Large intestine (tissue), 3 donors: ENCODE measurements around the gene FPR2. TPM values are rescaled to one million over a fixed set of nuclear protein-coding genes. Genes with fewer than 3 reads are reported as not detected.
"Not testable (repeated sequence)": the region's sequence is repeated elsewhere in the genome, so short reads cannot be mapped to it uniquely, and the experiment has no call there.

ENCODE experiments used
- DNase-seq, 2 donors: peaks; one replicate each; pipeline versions ENCODE4 v3.0.0 to v3.0.0-alpha.2; 2013
- H3K27ac ChIP-seq: one replicate; pipeline ENCODE4 v1.5.1; 2013; ENCODE audit warnings: low read length
- H3K27me3 ChIP-seq: 2 replicates; pipeline ENCODE4 v1.6.1; 2013; ENCODE audit warnings: low read length; ENCODE audit not compliant: control insufficient read depth, insufficient read depth
- H3K36me3 ChIP-seq: 2 replicates; pipeline ENCODE4 v1.6.1; 2013; ENCODE audit warnings: low read length; ENCODE audit not compliant: control insufficient read depth, insufficient read depth
- H3K4me1 ChIP-seq: one replicate; pipeline ENCODE4 v1.6.1; 2013; ENCODE audit warnings: low read length; ENCODE audit not compliant: control insufficient read depth, insufficient read depth
- H3K4me3 ChIP-seq: one replicate; pipeline ENCODE4 v1.5.1; 2013; ENCODE audit warnings: low read length
- H3K9me3 ChIP-seq: one replicate; pipeline ENCODE4 v1.6.1; 2013; ENCODE audit warnings: mild to moderate bottlenecking, low read depth, low read length, moderate library complexity; ENCODE audit not compliant: control insufficient read depth
- WGBS: methylation state at CpG from one replicate; pipeline ENCODE4 v1.1.5; 2013; ENCODE audit warnings: low lambda C conversion rate; ENCODE audit not compliant: insufficient coverage; 5-methylcytosine and 5-hydroxymethylcytosine counted together
- polyA plus RNA-seq: library from polyadenylated mRNA; unstranded; fragments of 120-200 nt; gene quantifications from one replicate; pipeline ENCODE4 v1.2.1, GENCODE V29; 2013

FPR2 gene
- polyA plus RNA-seq, 1 donor = 0.16 TPM

- H3K4me3 ChIP-seq = no peak overlapping the region
- no peaks in the 10 kb centered on the region for H3K27me3 ChIP-seq
- no CpG with 5 or more reads among the region's 7 CpGs for WGBS
- no peaks in the 10 kb centered on the region for H3K9me3 ChIP-seq
- no peak overlapping the region for H3K27ac ChIP-seq
- DNase-seq = no peak
- H3K36me3 ChIP-seq = no peaks in the 10 kb centered on the region
- H3K4me1 ChIP-seq = no peaks in the 10 kb centered on the region
These were observed 5.4 kb upstream of the FPR2 start for GRCh38 chr19:51755571-51755970.

- Histone ChIP-seq H3K27me3 (no peaks in the 10 kb centered on the region), H3K9me3 (no peaks in the 10 kb centered on the region), H3K4me1 (no peaks in the 10 kb centered on the region), H3K36me3 (no peaks in the 10 kb centered on the region), H3K4me3 (no peak overlapping the region), H3K27ac (no peak overlapping the region)
- WGBS = 80% methylated on average over 2 of the region's 7 CpGs
- DNase-seq = no peak
These were observed 716 bp downstream of the FPR2 start for GRCh38 chr19:51761696-51762095.

- H3K27me3 ChIP-seq = no peaks in the 10 kb centered on the region
- DNase-seq = no peak
- H3K27ac ChIP-seq = no peak overlapping the region
- WGBS = 90% methylated on average over 2 of the region's 5 CpGs
- no peaks in the 10 kb centered on the region for H3K36me3 ChIP-seq
- H3K4me1 ChIP-seq = no peaks in the 10 kb centered on the region
- no peak overlapping the region for H3K4me3 ChIP-seq
- no peaks in the 10 kb centered on the region for H3K9me3 ChIP-seq
These were observed 4.1 kb downstream of the FPR2 start for GRCh38 chr19:51765086-51765485.

DNA sequence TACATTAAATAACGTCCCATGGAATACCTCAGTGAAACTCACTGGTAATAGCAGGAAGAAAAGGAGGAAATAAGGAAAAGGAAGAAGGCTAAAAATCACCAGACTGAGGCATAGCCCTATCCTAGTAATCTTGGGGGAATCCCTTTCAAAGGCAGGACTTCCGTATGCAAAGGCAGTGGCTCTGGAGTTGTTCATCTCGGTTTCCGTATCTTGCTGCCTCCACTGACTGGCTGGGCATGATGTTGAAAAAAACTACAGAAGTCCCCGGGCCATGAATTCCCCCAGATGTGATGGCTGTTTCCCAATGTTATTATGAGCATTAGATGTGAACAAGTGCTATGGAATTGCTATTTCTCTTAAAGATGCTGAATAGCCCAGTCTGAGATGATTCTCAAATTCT is 5.5 kb downstream of the FPR2 start:
- H3K9me3 ChIP-seq = no peaks in the 10 kb centered on the region
- H3K36me3 ChIP-seq = no peaks in the 10 kb centered on the region
- H3K4me1 ChIP-seq = no peaks in the 10 kb centered on the region
- 88% methylated on average over 1 of the region's 5 CpGs for WGBS
- H3K27me3 ChIP-seq = no peaks in the 10 kb centered on the region
- H3K4me3 ChIP-seq = no peak overlapping the region
- no peak for DNase-seq
- H3K27ac ChIP-seq = no peak overlapping the region

GRCh38 chr19:51771376-51772130 is 10.6 kb downstream of the FPR2 start:
- WGBS = 63% methylated on average over 5 of the region's 10 CpGs

DNA sequence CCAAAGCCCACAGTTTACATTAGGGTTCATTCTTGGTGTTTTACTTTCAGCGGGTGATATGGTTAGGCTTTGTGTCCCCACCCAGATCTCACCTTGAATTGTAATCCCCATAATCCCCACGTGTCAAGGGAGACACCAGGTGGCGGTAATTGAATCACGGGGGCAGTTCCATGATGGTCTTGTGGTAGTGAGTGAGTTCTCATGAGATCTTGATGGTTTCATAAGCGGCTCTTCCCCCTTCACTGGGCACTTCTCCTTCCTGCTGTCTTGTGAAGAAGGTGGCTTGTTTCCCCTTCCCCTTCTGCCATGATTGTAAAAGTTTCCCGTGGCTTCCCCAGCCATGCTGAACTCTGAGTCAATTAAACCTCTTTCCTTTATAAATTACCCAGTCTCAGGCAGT is 12.0 kb downstream of the FPR2 start:
- no peaks in the 10 kb centered on the region for H3K9me3 ChIP-seq
- no peak for DNase-seq
- no peaks in the 10 kb centered on the region for H3K36me3 ChIP-seq
- H3K4me3 ChIP-seq = no peak overlapping the region
- H3K4me1 ChIP-seq = no peaks in the 10 kb centered on the region
- no peaks in the 10 kb centered on the region for H3K27me3 ChIP-seq
- no peak overlapping the region for H3K27ac ChIP-seq
- 67% methylated on average over 1 of the region's 6 CpGs for WGBS

More at GRCh38 chr19:51771376-51772130, 10.6 kb downstream of the FPR2 start:
- no peaks in the 10 kb centered on the region for H3K4me1 ChIP-seq
- H3K4me3 ChIP-seq = no peak overlapping the region
- no peak overlapping the region for H3K27ac ChIP-seq
- peak in 1 of 2 donors; percentile 8 for DNase-seq
- no peaks in the 10 kb centered on the region for H3K9me3 ChIP-seq
- H3K27me3 ChIP-seq = no peaks in the 10 kb centered on the region
- no peaks in the 10 kb centered on the region for H3K36me3 ChIP-seq

DNA sequence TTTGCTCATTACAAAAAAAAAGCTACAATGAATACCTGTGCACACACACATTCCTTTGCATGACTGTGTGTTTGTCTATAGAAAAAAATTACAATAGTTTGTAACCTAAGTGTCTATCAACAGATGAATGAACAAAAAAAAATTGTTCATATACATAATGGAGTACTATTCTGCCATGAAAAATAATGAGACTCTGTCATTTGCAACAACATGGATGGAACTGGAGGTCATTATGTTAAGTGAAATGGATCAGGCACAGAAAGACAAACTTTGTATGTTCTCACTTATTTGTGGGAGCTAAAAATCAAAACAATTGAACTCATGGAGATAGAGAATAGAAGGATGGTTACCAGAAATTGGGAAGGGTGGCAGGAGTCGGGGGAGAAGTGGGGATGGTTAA is 15.6 kb downstream of the FPR2 start:
- not testable (repeated sequence) for H3K4me3 ChIP-seq, H3K27me3 ChIP-seq, DNase-seq, H3K4me1 ChIP-seq, H3K9me3 ChIP-seq, H3K27ac ChIP-seq, H3K36me3 ChIP-seq
- WGBS = 100% methylated on average over 1 of the region's 1 CpG

- H3K27me3 ChIP-seq = no peaks in the 10 kb centered on the region
- H3K4me3 ChIP-seq = no peak overlapping the region
- H3K27ac ChIP-seq = no peak overlapping the region
- H3K36me3 ChIP-seq = no peaks in the 10 kb centered on the region
- no peaks in the 10 kb centered on the region for H3K4me1 ChIP-seq
- 7% methylated on average over 3 of the region's 23 CpGs for WGBS
- peak; percentile 71 to 73 for DNase-seq
- no peaks in the 10 kb centered on the region for H3K9me3 ChIP-seq
These were observed 16.8 kb downstream of the FPR2 start for GRCh38 chr19:51777570-51778462.

- H3K36me3 ChIP-seq = no peaks in the 10 kb centered on the region
- no peak overlapping the region for H3K27ac ChIP-seq
- no peak overlapping the region for H3K4me3 ChIP-seq
- no peaks in the 10 kb centered on the region for H3K27me3 ChIP-seq
- H3K9me3 ChIP-seq = no peaks in the 10 kb centered on the region
- no CpG with 5 or more reads among the region's 1 CpG for WGBS
- no peak for DNase-seq
- H3K4me1 ChIP-seq = no peaks in the 10 kb centered on the region
These were observed 18.2 kb downstream of the FPR2 start for GRCh38 chr19:51779181-51779580.

DNA sequence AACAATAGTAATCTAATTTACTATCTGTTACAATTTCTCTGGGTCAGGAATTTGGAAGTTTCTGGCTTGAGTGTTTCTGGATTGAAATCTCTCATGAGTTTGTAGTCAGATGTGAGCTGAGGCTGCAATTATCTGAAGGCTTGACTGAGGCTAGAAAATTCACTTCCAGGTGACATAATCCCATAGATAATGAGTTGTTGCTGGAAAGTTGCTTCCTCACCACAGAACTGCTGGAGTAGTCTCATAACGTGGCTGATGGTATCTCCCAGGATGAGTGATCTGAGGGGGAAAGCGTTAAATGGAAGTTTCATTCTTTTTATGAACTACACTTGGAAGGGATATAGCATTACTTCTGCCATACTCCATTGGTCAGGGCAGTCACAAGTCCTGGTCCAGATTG is 18.7 kb downstream of the FPR2 start:
- no peak for DNase-seq
- H3K4me1 ChIP-seq = no peaks in the 10 kb centered on the region
- H3K4me3 ChIP-seq = no peak overlapping the region
- no peaks in the 10 kb centered on the region for H3K36me3 ChIP-seq
- no peak overlapping the region for H3K27ac ChIP-seq
- no peaks in the 10 kb centered on the region for H3K9me3 ChIP-seq
- WGBS = no CpG with 5 or more reads among the region's 2 CpGs
- H3K27me3 ChIP-seq = no peaks in the 10 kb centered on the region
